K562 (cell line): ENCODE results near the gene ERO1B. TPM values are rescaled to one million over a fixed set of nuclear protein-coding genes. Genes with fewer than 3 reads are reported as not detected.

Experiments used
- BRD9 ChIP-seq: fragments of 450-650 bp; IDR thresholded peaks from 2 replicates; pipeline ENCODE4 v1.6.1; 2018; ENCODE audit warnings: low read depth; ENCODE audit not compliant: partially characterized antibody
- CREBBP ChIP-seq: IDR thresholded peaks from one replicate; pipeline ENCODE4 v1.6.1; 2012; ENCODE audit warnings: low read depth, mild to moderate bottlenecking, control low read depth, inconsistent platforms, low read length
- E2F8 ChIP-seq: fragments of 450-650 bp; IDR thresholded peaks from 2 replicates; pipeline ENCODE4 v1.7.1; 2018; ENCODE audit warnings: mild to moderate bottlenecking, low read depth; ENCODE audit not compliant: partially characterized antibody
- FUS ChIP-seq: fragments of 200-400 bp; formaldehyde crosslinking; optimal IDR thresholded peaks from 2 replicates; pipeline ENCODE3; 2017; ENCODE audit warnings: low read depth, low read length
- GABPA ChIP-seq: fragments of 200-800 bp; sonication (Bioruptor generic); conservative IDR thresholded peaks from 2 replicates; pipeline ENCODE4 v1.6.1; 2016; ENCODE audit warnings: low read depth, missing genetic modification characterization, missing compliant biosample characterization
- HDAC2 ChIP-seq: fragments of 450-650 bp; IDR thresholded peaks from 2 replicates; pipeline ENCODE4 v1.6.1; 2016; ENCODE audit warnings: mild to moderate bottlenecking
- HDAC6 ChIP-seq: IDR thresholded peaks from 2 replicates; pipeline ENCODE4 v1.6.1; 2012; ENCODE audit warnings: low read depth, mild to moderate bottlenecking, control low read depth, inconsistent platforms, low read length, moderate library complexity
- MITF ChIP-seq: IDR thresholded peaks from 2 replicates; pipeline ENCODE4 v1.6.1; 2014; ENCODE audit warnings: antibody characterized with exemption
- MTF1 ChIP-seq: fragments of 250-450 bp; sonication (Bioruptor Pico); IDR thresholded peaks from 2 replicates; pipeline ENCODE4 v1.9.0; 2021; ENCODE audit warnings: moderate library complexity, mild to moderate bottlenecking, inconsistent platforms, borderline replicate concordance
- RFX5 ChIP-seq: IDR thresholded peaks from 2 replicates; pipeline ENCODE4 v1.6.1; 2011; ENCODE audit warnings: low read depth, mild to moderate bottlenecking, improper control_type of control experiment, low read length
- TAL1 ChIP-seq: fragments of 450-650 bp; IDR thresholded peaks from 2 replicates; pipeline ENCODE4 v1.6.1; 2016; ENCODE audit warnings: mild to moderate bottlenecking
- TCF15 ChIP-seq: fragments of 250-450 bp; sonication (Bioruptor Pico); IDR thresholded peaks from 2 replicates; pipeline ENCODE4 v1.8.0; 2022; ENCODE audit warnings: moderate library complexity, mild to moderate bottlenecking, inconsistent platforms
- UBTF ChIP-seq, 2 experiments: IDR thresholded peaks; 2 replicates each; pipeline ENCODE4 v1.6.1; 2012; ENCODE audit warnings: improper control_type of control experiment in 2 of 2, low read depth in 2 of 2, low read length in 2 of 2, borderline replicate concordance in 1 of 2
- ZEB2 ChIP-seq: fragments of 450-650 bp; IDR thresholded peaks from 2 replicates; pipeline ENCODE4 v1.6.1; 2016
- ZNF134 ChIP-seq: fragments of 250-450 bp; sonication (Bioruptor Pico); conservative IDR thresholded peaks from 2 replicates; pipeline ENCODE4 v1.4.0; 2020
- ZNF384 ChIP-seq: IDR thresholded peaks from 2 replicates; pipeline ENCODE4 v1.6.1; 2012; ENCODE audit warnings: low read depth, low read length, improper control_type of control experiment
- ZNF512 ChIP-seq: IDR thresholded peaks from 2 replicates; pipeline ENCODE4 v1.6.1; 2016; ENCODE audit warnings: missing genetic modification characterization, missing compliant biosample characterization
- ZNF699 ChIP-seq: fragments of 250-450 bp; sonication (Bioruptor Pico); IDR thresholded peaks from 2 replicates; pipeline ENCODE4 v1.8.0; 2021; ENCODE audit warnings: mild to moderate bottlenecking, moderate library complexity; ENCODE audit not compliant: insufficient replicate concordance
- ZNF77 ChIP-seq: fragments of 250-450 bp; sonication (Bioruptor Pico); IDR thresholded peaks from 2 replicates; pipeline ENCODE4 v1.5.0; 2020
- ZZZ3 ChIP-seq: fragments of 450-650 bp; IDR thresholded peaks from 2 replicates; pipeline ENCODE4 v1.6.1; 2016; ENCODE audit warnings: antibody characterized with exemption, mild to moderate bottlenecking, moderate library complexity
- polyA plus RNA-seq, 8 experiments: library from polyadenylated mRNA; depleted of rRNA in 4 of 8; stranded (reverse) in 5 of 8; unstranded in 3 of 8; fragments of >200 nt; fragmentation: Nextera tagmentation in 2 of 8; fragmentation: Illumina TruSeq in 1 of 8; extraction: Ambion mirVana in 2 of 8; extraction: Trizol in 1 of 8; gene quantifications; 2 replicates each; pipeline versions ENCODE4 v1.2.1 to v1.2.3, GENCODE V29; 2011 to 2014; ENCODE audit warnings: inconsistent platforms in 1 of 8, missing spikeins in 1 of 8
- total RNA-seq, 7 experiments: library from RNA; depleted of rRNA in 6 of 7; stranded (reverse); fragments of >200 nt in 6 of 7; fragmentation: Illumina TruSeq in 2 of 7; extraction: Trizol in 2 of 7; gene quantifications; 2 replicates each; pipeline versions ENCODE4 v1.2.1 to v1.2.3, GENCODE V29; 2011 to 2021; ENCODE audit warnings: low replicate concordance in 1 of 7

Gene ERO1B
- total and polyA plus RNA-seq, 9 of the 15 experiments (the other 6 are each of a cell fraction or from before 2014, with no cell fraction given): 0.59 to 6.4 (median 4.2) TPM

DNA sequence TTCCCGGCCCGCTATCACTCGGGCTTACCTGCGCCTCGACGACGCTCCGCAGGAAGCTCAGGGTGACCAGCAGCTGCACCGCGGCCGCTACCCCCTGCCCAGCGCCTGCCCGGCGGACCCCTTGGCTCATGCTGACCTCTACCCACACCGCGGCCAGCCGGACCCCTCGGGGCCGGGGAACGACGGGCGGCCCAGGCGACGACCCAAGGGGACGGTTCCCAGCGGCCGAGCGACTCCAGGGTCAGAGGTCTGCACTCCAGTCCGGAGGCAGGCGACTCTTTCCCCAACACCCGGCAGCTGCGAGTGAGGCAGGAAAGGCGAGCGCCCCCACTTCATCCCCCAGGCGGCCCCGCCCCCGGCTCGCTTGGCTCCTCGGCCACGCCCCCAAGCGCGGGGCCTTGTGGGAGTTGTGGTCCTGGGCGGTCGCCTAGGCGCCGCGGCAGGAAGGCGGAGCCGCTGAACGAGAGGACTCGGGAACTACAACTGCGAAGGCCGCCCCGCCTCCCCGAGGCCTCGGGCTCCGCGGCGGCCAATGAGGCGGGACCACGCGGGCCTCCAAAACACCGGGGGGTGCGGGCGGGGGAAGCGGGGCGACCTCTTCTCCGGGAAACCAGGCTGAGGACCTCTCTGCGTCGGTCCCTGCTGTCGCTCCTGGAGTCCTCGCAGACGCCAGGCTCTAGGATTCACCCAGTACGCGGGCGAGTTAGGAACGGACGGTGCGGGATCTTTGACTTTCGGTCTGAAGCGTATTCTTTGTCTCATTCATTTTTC is at the start of gene ERO1B (continued):
- TF ChIP-seq GABPA (peak; percentile 56), ZNF512 (no peak), RFX5 (no peak), ZEB2 (no peak), MITF (no peak), ZNF134 (CRISPR knock-in tag) (no peak), ZNF384 (0 out of 2 replicates have a peak, but pooled peaks have one; percentile 9), ZZZ3 (no peak), HDAC6 (no peak), ZNF699 (no peak), HDAC2 (no peak), CREBBP (no peak), UBTF (IDR thresholded peaks at IDR 0.05; ENCODE audit: borderline replicate concordance in 1 of 2, low read depth in 2 of 2, low read length in 2 of 2) (peak; percentile 3; a peak in 1 of 4 replicates), TCF15 (CRISPR knock-in tag) (no peak), FUS (no peak), TAL1 (no peak), MTF1 (no peak), E2F8 (no peak), ZNF77 (CRISPR knock-in tag) (no peak), BRD9 (no peak)
